Measurements from ENCODE around the gene PRDM15.

- TF ChIP-seq POLR2A (IDR thresholded peaks at IDR 0.05): no peak
- no peak for TF ChIP-seq POLR2AphosphoS5 (IDR thresholded peaks at IDR 0.05)
- TF ChIP-seq EP300 (IDR thresholded peaks at IDR 0.05): no peak
These were observed 120.6 kb downstream of the PRDM15 start for GRCh38 chr21:41758550-41758949.

Measured in suprapubic skin (tissue), 4 donors.